Measurements from ENCODE around the gene GIT1. TPM values are rescaled to one million over a fixed set of nuclear protein-coding genes. Genes with fewer than 3 reads are reported as not detected.

The GIT1 gene
- total and polyA plus RNA-seq, 11 donors = 23.0 to 52.9 (median 31.4) TPM

DNA sequence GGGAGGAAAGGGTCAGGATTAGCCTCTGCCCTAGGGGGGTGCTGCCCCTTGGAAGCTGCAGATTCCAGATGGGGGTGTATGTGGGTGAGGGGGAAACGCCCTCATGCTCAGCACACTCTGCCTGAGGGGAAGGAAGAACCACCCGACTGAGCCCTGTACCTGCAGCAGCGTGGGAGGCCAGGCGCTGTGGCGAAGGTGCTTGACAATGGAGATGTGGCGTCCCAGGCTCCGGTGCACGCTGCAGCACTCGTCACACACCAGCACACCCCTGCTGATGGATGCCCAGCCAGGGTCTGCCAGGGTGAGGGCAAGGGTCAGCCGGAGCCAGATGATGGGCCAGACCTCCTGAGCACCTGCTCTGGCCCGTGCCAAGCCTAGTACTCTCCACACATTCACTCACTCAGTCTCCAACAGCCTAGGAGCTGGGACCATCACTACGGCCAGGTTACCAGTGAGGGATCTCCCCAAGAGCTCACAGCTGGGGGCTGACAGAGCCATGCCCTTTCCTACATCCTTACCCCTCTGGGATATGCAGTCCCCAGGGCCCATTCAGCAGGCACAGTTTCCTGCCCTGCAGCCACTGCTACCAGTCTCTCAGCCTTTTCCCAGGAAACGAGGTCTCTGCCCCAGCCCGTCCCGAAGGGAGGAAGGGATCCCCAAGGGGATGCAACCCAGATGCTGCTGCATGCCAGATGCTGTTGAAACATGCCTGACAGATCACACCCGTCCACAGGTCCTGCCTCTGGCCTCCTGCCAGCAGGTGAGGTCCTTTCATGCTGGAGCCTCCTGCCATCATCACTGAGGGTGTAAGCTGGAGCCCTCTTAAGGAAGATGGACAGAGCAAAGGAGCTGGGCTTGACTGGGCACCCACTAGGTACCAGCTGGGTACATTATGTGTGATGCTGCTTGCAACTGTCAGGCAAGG, 5.9 kb downstream of the GIT1 start:
- TF ChIP-seq, protein P1, sequence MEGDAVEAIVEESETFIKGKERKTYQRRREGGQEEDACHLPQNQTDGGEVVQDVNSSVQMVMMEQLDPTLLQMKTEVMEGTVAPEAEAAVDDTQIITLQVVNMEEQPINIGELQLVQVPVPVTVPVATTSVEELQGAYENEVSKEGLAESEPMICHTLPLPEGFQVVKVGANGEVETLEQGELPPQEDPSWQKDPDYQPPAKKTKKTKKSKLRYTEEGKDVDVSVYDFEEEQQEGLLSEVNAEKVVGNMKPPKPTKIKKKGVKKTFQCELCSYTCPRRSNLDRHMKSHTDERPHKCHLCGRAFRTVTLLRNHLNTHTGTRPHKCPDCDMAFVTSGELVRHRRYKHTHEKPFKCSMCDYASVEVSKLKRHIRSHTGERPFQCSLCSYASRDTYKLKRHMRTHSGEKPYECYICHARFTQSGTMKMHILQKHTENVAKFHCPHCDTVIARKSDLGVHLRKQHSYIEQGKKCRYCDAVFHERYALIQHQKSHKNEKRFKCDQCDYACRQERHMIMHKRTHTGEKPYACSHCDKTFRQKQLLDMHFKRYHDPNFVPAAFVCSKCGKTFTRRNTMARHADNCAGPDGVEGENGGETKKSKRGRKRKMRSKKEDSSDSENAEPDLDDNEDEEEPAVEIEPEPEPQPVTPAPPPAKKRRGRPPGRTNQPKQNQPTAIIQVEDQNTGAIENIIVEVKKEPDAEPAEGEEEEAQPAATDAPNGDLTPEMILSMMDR (IDR thresholded peaks at IDR 0.05) = no peak
- TF ChIP-seq POLR2A (IDR thresholded peaks at IDR 0.05) = no peak
- ATAC-seq = no peak
- Histone ChIP-seq H3K9me3 (no peaks in the 10 kb centered on the region), H3K4me1 (peaks cover 0 to 76% (median 48%) of the 10 kb centered on the region in 12 donors), H3K27ac (peak overlapping the region; percentile 73 to 97 (median 88)), H3K27me3 (no peaks in the 10 kb centered on the region), H3K36me3 (peaks cover 0 to 46% (median 38%) of the 10 kb centered on the region in 9 donors), H3K4me3 (peak overlapping the region in 5 of 12 donors; percentile 8 to 92 (median 88))
- peak in 3 of 5 donors; percentile 10 to 29 (median 26) for DNase-seq
- 78 to 91% (median 85%) methylated on average over 12 to 16 of the region's 16 CpGs for WGBS, 4 donors
- intact Hi-C loops (cut with DNase I) = loop anchor here in 5 of 10 donors (5.0 to 10.0 kb wide), 7 partner anchors 34 to 511 kb away; partner anchors contain the start of genes CORO6 (in 1 of the 5) and SSH2 (in 1 of the 5)

DNA sequence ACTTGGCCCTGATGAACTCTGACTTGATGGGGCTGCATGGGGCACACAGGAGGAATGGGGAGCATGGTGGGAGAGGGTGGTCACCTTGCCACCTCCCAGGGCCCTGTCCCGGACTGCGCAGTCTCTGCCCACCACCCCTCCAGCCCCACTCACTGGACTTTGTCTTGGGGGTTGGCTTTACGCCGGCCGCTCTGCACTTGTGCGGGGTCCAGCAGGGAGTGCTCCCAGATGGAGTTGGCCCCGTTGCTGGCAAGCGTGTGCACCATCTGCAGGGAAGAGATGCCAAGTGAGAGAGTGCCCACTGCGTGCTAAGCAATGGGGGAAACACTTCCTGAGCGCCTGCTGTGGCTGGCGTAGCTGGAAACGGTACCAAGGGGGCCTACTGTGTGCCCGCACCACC, 6.7 kb downstream of the GIT1 start:
- peak in 2 of 5 donors; percentile 18 to 23 for DNase-seq
- no peak for ATAC-seq
- peaks cover 0 to 54% (median 46%) of the 10 kb centered on the region in 9 donors for H3K36me3 ChIP-seq
- no peaks in the 10 kb centered on the region for H3K9me3 ChIP-seq
- no peak overlapping the region for H3K4me3 ChIP-seq
- peak overlapping the region in 2 of 12 donors; percentile 2 to 22 for H3K27ac ChIP-seq
- H3K27me3 ChIP-seq = no peaks in the 10 kb centered on the region
- H3K4me1 ChIP-seq = peaks cover 0 to 68% (median 42%) of the 10 kb centered on the region in 12 donors
- TF ChIP-seq, protein P1 (IDR thresholded peaks at IDR 0.05) = no peak
- no peak for TF ChIP-seq POLR2A (IDR thresholded peaks at IDR 0.05)
- intact Hi-C loops (cut with DNase I) = loop anchor here in 5 of 10 donors (5.0 to 10.0 kb wide), 7 partner anchors 35 to 512 kb away; partner anchors contain the start of genes CORO6 (in 1 of the 5) and SSH2 (in 1 of the 5)
- WGBS, 4 donors = 93 to 95% (median 93%) methylated on average over 10 to 13 of the region's 13 CpGs

DNA sequence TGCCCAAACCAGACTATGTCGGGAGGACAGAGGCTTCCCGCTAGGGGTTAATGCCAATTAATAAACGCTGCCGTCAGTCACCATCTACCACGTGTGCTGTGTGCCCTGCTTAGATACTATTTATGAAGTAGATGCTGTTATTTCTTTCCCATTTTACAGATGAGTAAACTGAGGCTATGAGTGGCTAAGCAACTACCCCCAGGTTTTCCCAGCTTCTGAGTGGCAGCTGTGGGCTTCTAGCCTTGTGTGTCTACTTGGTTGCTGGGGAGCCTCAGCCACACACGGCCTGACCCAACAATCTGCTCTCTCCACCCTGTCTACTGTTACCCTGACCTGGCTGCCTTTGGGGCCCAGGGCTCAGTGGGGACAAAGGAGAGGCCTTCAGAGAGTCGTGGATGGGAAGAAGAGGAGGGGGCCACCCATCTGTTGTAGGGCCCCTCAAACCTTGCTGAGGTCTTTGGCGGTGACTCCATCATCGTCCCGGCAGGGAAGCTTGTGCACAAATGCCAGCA, 7.1 kb downstream of the GIT1 start:
- TF ChIP-seq, protein P1 (IDR thresholded peaks at IDR 0.05) = no peak
- no peak for TF ChIP-seq POLR2A (IDR thresholded peaks at IDR 0.05)
- H3K27ac ChIP-seq = peak overlapping the region in 2 of 12 donors; percentile 2 to 22
- ATAC-seq (no peak), DNase-seq (peak in 2 of 5 donors; percentile 9 to 20)
- no peaks in the 10 kb centered on the region for H3K9me3 ChIP-seq
- H3K4me3 ChIP-seq = no peak overlapping the region
- WGBS, 4 donors = 80 to 87% (median 83%) methylated on average over 10 of the region's 10 CpGs
- H3K27me3 ChIP-seq = no peaks in the 10 kb centered on the region
- intact Hi-C loops (cut with DNase I) = loop anchor here in 5 of 10 donors (5.0 to 10.0 kb wide), 7 partner anchors 35 to 512 kb away; partner anchors contain the start of genes CORO6 (in 1 of the 5) and SSH2 (in 1 of the 5)
- H3K36me3 ChIP-seq = peaks cover 0 to 59% (median 50%) of the 10 kb centered on the region in 9 donors
- peaks cover 0 to 64% (median 38%) of the 10 kb centered on the region in 12 donors for H3K4me1 ChIP-seq

Measured in heart left ventricle (tissue), 16 donors.